GM21619 (cell line): ENCODE measurements around the gene KREMEN1.
A peak's percentile ranks its signal among the peaks of the same experiment; 100 is the strongest.

Experiments used
- ATAC-seq: cut with Tn5 transposase; IDR thresholded peaks from one replicate; pipeline ENCODE4 v1.9.1; 2021; ENCODE audit not compliant: unreplicated experiment

Gene KREMEN1

DNA sequence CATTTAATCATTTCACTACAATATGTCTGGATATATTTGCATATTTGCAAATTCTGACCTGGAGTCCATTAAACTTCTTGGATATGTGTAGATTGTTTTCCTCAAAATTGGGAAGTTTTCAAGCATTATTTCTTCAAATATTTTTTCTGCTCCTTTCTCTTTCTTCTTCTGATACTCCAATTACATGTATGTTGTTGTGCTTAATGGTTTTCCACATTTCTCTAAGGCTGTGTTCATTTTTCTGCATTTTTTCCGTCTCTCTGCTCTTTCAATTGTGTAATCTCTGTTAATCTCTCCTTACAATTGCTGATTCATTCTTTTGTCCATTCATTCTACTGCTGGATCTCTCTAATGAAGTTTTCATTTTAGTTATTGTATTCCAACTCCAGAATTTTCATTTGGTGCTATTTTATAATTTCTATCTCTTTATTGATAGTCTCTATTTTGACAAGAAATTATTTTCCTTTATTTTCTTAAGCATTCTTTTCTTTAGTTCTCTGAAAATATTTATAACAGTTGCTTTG, 102.5 kb downstream of the KREMEN1 start:
- no peak for ATAC-seq

GRCh38 chr22:29183971-29184848, 111.4 kb downstream of the KREMEN1 start:
- no peak for ATAC-seq

- ATAC-seq, result no peak
Measured at GRCh38 chr22:29184849-29185490, 112.1 kb downstream of the KREMEN1 start.

DNA sequence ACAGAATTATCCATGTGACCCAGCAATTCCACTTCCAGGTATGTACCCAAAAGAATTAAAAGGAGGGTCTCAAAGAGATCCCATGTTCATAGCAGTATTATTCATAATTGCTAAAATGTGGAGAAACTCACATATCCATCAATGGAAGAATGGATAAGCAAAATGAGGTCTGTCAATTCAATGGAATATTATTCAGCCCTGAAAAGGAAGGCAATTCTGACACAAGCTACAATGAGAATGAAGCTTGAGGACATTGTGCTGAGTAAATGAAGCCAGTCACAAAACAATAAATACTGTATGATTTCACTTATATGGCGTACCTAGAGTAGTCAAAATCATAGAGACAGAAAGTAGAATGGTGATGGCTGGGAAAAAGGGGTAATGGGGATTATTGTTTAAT, 113.5 kb downstream of the KREMEN1 start:
- no peak for ATAC-seq

GRCh38 chr22:29187831-29188230, 115.0 kb downstream of the KREMEN1 start:
- ATAC-seq, result no peak

GRCh38 chr22:29190051-29190450, 117.2 kb downstream of the KREMEN1 start:
- no peak for ATAC-seq

GRCh38 chr22:29190918-29191317, 118.1 kb downstream of the KREMEN1 start:
- ATAC-seq, result no peak

- no peak for ATAC-seq
Measured at GRCh38 chr22:29193021-29193420, 120.2 kb downstream of the KREMEN1 start.

DNA sequence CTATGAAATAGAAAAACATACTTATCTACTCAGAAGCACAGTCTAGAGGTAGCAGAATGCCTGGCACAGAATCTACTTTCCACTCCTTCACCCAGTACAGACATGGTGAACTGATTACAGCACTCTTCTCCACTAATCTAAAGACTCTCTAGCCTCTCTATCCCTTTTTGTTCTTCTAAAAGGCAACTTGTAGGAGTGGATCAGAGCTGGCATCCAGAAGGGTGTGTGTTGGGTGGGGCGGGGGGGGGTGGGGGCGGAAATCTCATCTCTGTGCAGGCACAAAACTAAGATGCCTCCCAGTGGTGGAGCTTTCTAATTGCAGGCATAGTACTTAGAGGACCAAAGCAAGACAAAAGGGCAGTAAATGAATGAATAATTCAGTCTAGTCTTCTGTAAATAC, 121.3 kb downstream of the KREMEN1 start:
- ATAC-seq, result no peak

DNA sequence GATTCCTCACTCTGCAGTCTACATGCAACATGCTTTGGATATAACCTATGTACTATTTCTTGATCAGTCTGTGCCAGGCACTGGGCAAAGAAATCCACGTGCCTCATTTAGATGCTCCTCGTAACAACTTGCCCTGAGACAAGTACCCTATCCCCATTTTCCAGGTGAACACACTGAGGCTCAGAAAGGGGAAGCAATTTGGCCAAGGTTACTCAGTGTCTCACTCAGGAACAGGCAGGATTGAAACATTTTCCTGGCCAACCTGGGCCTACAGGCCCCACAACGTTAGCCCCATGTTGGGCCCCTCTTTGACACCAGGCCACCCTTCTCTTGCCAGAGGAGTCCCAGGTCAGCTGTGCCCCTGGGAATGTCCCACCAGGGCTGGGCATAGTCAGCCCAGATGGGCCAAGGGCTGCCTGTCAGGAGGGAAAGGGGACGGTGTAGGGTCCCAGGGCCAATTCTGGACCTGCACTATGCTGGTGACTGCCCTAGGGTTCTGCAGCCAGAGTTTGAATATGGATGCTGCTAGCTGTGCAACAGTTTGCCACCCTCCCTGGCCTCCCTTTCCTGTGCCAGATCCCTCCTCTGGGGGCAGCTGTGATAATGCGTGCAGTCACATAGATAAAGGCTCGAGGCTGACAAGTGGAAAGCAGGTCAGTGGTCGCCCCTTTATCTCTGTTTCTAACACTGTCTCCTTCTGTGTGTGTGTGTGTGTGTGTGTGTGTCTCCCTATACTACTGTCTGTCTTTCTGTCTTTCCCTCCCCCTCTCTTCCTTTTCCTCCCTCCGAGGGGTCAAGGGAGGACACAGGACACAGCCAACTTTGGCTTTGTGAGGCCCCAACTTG, 122.5 kb downstream of the KREMEN1 start:
- no peak for ATAC-seq

DNA sequence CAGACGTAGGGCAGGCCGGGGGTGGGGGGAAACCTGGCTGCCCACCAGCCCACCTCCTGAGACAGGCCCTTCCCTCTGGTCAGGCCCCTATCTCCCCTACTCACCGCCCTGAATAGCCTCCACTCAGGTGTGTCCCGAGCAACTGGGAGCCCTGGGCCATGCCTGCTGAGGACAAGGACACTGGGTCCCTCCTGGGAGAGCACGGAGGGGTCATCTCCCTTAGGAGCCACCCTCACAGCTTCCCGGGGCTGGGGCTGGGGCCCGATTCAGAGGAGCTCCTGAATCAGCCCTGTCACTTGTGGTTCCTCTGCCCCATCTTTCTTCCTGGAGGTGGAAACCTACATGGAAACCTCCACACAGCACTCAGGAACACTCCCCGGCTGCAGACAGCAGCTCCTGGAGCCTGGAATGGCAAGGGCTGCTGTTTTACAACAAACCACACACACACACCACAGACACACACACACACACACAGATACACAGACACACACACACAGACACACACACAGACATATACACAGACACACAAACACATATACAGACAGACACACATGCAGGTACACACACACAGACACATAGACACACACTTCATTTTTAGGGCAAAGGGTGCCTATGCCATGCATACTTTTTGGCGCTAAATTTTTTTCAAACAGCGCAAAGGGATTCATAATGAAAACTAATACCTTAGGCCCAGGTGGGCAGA, 123.3 kb downstream of the KREMEN1 start:
- no peak for ATAC-seq

GRCh38 chr22:29197096-29197495, 124.3 kb downstream of the KREMEN1 start:
- ATAC-seq, result no peak

DNA sequence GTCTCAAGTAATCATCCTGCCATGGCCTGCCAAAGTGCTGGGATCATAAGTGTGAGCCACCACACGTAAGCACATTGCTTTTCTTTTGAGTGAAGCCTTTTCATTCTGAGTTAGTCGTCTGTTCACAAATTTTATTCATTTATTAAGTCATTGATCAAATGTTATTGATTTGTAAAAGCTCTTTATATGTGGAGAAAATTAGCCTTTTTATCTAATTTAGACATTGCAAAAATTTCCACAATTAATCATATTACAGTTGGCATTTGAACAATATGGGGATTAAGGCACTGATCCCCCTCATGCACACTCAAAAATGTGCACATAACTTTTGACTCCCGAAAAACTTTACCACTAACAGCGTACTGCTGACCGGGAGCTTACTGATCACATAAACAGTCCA, 125.4 kb downstream of the KREMEN1 start:
- ATAC-seq, result no peak

- ATAC-seq, result no peak
Measured at GRCh38 chr22:29199702-29200400, 127.0 kb downstream of the KREMEN1 start.

DNA sequence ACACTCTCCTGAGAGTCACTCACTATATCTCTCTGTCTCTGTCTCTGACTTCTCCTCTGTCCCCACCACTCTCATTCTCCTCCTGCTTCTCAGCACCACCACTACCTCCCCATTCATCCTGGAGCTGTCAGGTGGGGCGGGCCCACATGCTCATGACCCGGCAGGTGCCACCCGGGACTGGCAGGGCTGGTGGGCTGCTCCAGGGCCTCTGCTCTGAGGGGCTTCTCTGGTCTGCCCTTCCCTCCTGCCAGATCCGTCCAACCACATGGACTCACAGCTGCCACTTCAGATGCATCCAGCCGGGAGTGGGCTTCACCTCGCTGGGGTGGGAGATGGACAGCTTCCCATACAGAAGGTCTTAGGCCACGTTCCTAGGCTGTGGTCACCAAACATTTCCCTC, 128.1 kb downstream of the KREMEN1 start:
- no peak for ATAC-seq

GRCh38 chr22:29201782-29202181, 128.9 kb downstream of the KREMEN1 start:
- no peak for ATAC-seq

GRCh38 chr22:29202212-29203192, 129.7 kb downstream of the KREMEN1 start:
- ATAC-seq, result peak; percentile 60

GRCh38 chr22:29203488-29204454, 130.9 kb downstream of the KREMEN1 start:
- ATAC-seq, result no peak
